Naive thymus-derived CD8-positive, alpha-beta T cell (primary cell): ENCODE data around the gene TMEM87B. TPM values are rescaled to one million over a fixed set of nuclear protein-coding genes. Genes with fewer than 3 reads are reported as not detected.
A peak's percentile ranks its signal among the peaks of the same experiment; 100 is the strongest.
"Not testable (repeated sequence)": the region's sequence is repeated elsewhere in the genome, so short reads cannot be mapped to it uniquely, and the experiment has no call there.

Source experiments
- ATAC-seq, 2 donors: fragments of 150-1000 bp; cut with Tn5 transposase in 1 of 2; sonication (Bioruptor Pico), chemical (Tn5 transposase) in 1 of 2; 1 replicate in 1 of 2; 2 replicates in 1 of 2; pipeline ENCODE4 v1.10.0; 2021; ENCODE audit warnings: mild to moderate bottlenecking in 2 of 2, moderate library complexity in 2 of 2
- POLR2A ChIA-PET: fragments of 350-600 bp; sonication (Branson Sonifier 250); formaldehyde crosslinking; loops from one replicate; lab custom pipeline; 2021; ENCODE audit warnings: antibody characterized with exemption; lab: Charles Lee
- DNase-seq, 10 donors: peaks; one replicate each; pipeline versions ENCODE4 v3.0.0 to v3.0.0-alpha.2; 2020 to 2022
- H3K27ac Mint-ChIP-seq, 10 donors: one replicate each; pipeline ENCODE4 v1.8.0; 2020 to 2022; ENCODE audit warnings: mild to moderate bottlenecking in 10 of 10, mixed read lengths in 10 of 10, moderate library complexity in 4 of 10, inconsistent platforms in 1 of 10
- H3K27me3 Mint-ChIP-seq, 5 donors: one replicate each; pipeline ENCODE4 v1.8.0; 2021 to 2022; ENCODE audit warnings: mixed read lengths in 5 of 5
- H3K36me3 Mint-ChIP-seq, 3 donors: one replicate each; pipeline ENCODE4 v1.8.0; 2020 to 2022; ENCODE audit warnings: mixed read lengths in 3 of 3, mild to moderate bottlenecking in 2 of 3, inconsistent platforms in 1 of 3
- H3K4me1 Mint-ChIP-seq, 4 donors: one replicate each; pipeline ENCODE4 v1.8.0; 2021 to 2022; ENCODE audit warnings: mixed read lengths in 4 of 4
- H3K4me3 Mint-ChIP-seq, 10 donors: one replicate each; pipeline ENCODE4 v1.8.0; 2020 to 2022; ENCODE audit warnings: mild to moderate bottlenecking in 10 of 10, mixed read lengths in 10 of 10, moderate library complexity in 6 of 10, inconsistent platforms in 1 of 10
- H3K9me3 Mint-ChIP-seq, 9 donors: one replicate each; pipeline ENCODE4 v1.8.0; 2020 to 2022; ENCODE audit warnings: mixed read lengths in 9 of 9, mild to moderate bottlenecking in 3 of 9, inconsistent platforms in 1 of 9, moderate library complexity in 1 of 9
- polyA plus RNA-seq, 3 donors: library from polyadenylated mRNA; unstranded; fragments of 300-500 nt; fragmentation: Illumina TruSeq; gene quantifications; one replicate each; pipeline ENCODE4 v1.2.3, GENCODE V29; 2021
- total RNA-seq, 8 experiments: library from RNA in 2 of 8; stranded (reverse) in 2 of 8; gene quantifications; one replicate each; pipeline ENCODE4 v1.2.3 and lab custom pipeline; 2021 to 2026

The TMEM87B gene
- total and polyA plus RNA-seq, 5 experiments from 2014 or later, result 7.0 to 23.8 (median 11.8) TPM

- H3K4me1 Mint-ChIP-seq, H3K27ac Mint-ChIP-seq, H3K27me3 Mint-ChIP-seq, H3K4me3 Mint-ChIP-seq, POLR2A ChIA-PET, H3K36me3 Mint-ChIP-seq, DNase-seq, ATAC-seq: not testable (repeated sequence)
- H3K9me3 Mint-ChIP-seq, result peaks cover 0 to 39% (median 4%) of the 10 kb centered on the region in 9 donors
Measured at GRCh38 chr2:112040066-112040465, 15.0 kb upstream of the TMEM87B start.

DNA sequence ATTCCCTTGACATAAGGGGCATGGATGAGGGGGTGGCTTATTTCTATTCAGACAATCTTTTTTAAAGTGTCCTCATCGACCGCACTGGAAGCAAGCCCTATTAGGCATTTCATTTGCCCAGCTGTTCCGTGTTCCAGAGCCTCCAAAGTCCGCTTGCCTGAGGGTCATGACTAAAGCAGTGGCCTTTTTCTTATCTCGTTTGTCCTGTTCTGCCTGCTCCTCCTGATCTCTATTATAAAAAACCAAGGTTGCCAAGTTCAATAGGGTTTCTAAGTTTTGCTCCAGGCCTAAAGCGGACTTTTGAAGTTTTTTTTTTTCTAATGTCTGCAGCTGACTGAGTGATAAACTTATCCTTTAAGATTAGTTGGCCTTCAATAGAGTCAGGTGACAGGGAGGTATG is 13.6 kb upstream of the TMEM87B start:
- Mint-ChIP-seq H3K9me3 (peaks cover 0 to 33% (median 4%) of the 10 kb centered on the region in 9 donors), H3K36me3 (peaks cover 0 to 13% (median 3%) of the 10 kb centered on the region in 3 donors)
- H3K27me3 Mint-ChIP-seq, H3K27ac Mint-ChIP-seq, H3K4me3 Mint-ChIP-seq, POLR2A ChIA-PET, H3K4me1 Mint-ChIP-seq, DNase-seq, ATAC-seq: not testable (repeated sequence)

DNA sequence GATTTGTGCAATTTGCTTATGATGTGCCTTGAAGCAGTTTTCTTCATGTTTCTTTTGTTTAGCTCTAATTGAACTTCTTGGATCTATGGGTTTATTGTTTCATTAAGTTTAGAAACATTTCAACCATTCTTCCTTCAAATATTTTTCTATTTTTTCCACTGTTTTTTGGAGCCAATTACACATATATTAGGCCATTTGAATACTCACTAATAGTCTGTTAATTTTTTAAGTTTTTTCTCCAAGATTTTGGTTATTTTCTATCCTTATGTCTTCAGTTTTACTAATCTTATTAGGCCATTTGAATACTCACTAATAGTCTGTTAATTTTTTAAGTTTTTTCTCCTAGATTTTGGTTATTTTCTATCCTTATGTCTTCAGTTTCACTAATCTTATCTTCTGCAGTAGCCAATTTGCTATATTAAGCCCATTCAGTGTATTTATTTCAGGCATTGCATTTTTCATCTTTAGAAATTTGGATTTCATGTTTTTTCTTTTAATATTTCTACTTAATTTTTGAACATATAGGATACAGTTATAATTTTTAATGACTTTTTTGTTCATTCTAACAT is 9.5 kb upstream of the TMEM87B start:
- Mint-ChIP-seq H3K36me3 (peaks cover 0 to 11% (median 0%) of the 10 kb centered on the region in 3 donors), H3K9me3 (peaks cover 0 to 7% (median 0%) of the 10 kb centered on the region in 9 donors), H3K27ac (no peak overlapping the region), H3K4me1 (no peaks in the 10 kb centered on the region), H3K27me3 (peaks cover 0 to 5% (median 0%) of the 10 kb centered on the region in 5 donors), H3K4me3 (no peak overlapping the region)
- no peak for DNase-seq
- POLR2A ChIA-PET, result no interaction called here
- no peak for ATAC-seq

DNA sequence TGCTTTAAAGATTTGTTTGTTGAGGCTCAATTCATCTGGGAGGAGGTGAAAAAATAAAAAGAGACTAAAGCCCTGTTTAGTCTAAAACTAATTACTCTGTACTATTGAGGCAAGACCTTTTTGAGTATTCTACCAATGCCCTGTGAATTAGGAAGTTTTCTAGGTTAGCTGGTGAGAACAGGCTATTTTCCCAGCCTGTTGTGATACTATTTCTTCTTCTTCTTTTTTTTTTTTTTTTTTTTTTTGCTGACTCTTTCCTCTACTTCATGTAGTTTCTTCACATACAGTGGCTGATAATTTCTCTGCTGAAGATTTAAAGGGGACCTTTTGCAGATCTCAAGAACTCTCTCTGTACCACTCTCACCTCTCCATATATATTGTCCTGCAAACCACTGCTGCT is 8.8 kb upstream of the TMEM87B start:
- DNase-seq (no peak), ATAC-seq (no peak)
- peaks cover 0 to 7% (median 0%) of the 10 kb centered on the region in 9 donors for H3K9me3 Mint-ChIP-seq
- no peaks in the 10 kb centered on the region for H3K4me1 Mint-ChIP-seq
- H3K27me3 Mint-ChIP-seq, result peaks cover 0 to 5% (median 0%) of the 10 kb centered on the region in 5 donors
- no peak overlapping the region for H3K27ac Mint-ChIP-seq
- POLR2A ChIA-PET, result no interaction called here
- peaks cover 0 to 11% (median 0%) of the 10 kb centered on the region in 3 donors for H3K36me3 Mint-ChIP-seq
- no peak overlapping the region for H3K4me3 Mint-ChIP-seq

DNA sequence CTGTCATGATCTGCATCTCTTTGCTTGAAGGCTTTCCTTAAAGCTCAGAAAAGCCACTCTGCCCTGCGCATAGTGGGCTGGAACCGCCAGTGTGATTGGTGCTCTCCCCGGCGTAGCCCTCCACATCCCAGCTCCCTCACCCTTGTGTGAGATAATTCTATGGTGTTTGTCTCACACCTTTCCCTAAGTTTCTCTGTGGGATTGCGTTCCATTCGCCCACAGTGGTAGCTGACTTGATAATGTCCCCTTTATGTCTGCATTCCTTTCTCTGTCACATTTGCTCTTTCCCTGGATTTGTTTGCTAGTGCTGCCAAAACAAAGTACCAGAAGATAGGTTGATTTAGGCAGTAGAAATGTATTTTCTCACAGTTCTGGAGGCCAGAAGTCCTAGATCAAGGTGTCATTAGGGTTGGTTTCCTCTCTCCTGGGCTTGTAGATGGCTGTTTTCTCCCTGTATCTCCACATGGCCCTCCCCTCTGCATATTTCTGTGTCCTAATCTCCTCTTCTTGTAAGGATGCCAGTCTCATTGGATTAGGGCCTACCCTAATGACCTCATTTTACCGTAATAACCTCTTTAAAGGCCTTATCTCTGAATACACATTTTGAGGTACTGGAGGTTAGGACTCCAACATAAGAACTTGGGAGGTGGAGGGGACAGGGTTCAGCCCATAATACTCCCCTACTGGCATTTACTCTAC is 7.4 kb upstream of the TMEM87B start:
- DNase-seq, result no peak
- no peak for ATAC-seq
- Mint-ChIP-seq H3K4me1 (no peaks in the 10 kb centered on the region), H3K4me3 (no peak overlapping the region), H3K9me3 (peaks cover 0 to 7% (median 0%) of the 10 kb centered on the region in 9 donors), H3K27ac (no peak overlapping the region), H3K27me3 (peaks cover 0 to 5% (median 0%) of the 10 kb centered on the region in 5 donors), H3K36me3 (peaks cover 0 to 11% (median 0%) of the 10 kb centered on the region in 3 donors)
- POLR2A ChIA-PET, result interaction anchor here (0.6 to 1.0 kb wide), 2 partner anchors 8 to 160 kb away, joined by 4 to 6 read pairs; no protein-coding TSS in a partner anchor

DNA sequence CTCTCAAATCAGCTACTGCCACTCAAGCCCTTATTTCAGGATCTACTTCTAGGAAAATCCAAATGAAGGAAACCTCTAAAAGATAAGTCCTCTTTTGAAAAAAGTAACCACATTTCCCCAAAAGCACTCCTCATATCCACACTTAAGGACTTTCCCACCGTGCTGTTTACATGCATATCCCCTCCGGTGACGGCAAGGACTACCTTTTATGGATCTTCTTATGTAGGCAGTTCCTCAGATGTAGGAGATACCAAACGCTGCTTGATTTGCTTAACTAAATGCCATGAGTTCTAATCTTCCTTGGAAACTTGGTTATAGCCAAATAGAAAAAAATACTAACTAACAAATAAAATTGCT is 6.9 kb upstream of the TMEM87B start:
- POLR2A ChIA-PET, result interaction anchor here (1.0 kb wide), 1 partner anchor 161 kb away, joined by 4 read pairs; no protein-coding TSS in a partner anchor
- ATAC-seq, result no peak
- Mint-ChIP-seq H3K27me3 (peaks cover 0 to 5% (median 0%) of the 10 kb centered on the region in 5 donors), H3K9me3 (peaks cover 0 to 7% (median 0%) of the 10 kb centered on the region in 9 donors), H3K36me3 (peaks cover 0 to 11% (median 0%) of the 10 kb centered on the region in 3 donors), H3K4me3 (no peak overlapping the region), H3K4me1 (peaks cover 0 to under 1% (median under 1%) of the 10 kb centered on the region in 4 donors), H3K27ac (no peak overlapping the region)
- DNase-seq, result no peak

- POLR2A ChIA-PET, result no interaction called here
- peak; percentile 61 to 73 for ATAC-seq
- no peak overlapping the region for H3K4me3 Mint-ChIP-seq
- DNase-seq, result peak in 7 of 10 donors; percentile 5 to 67 (median 58)
- peaks cover 3 to 8% (median 7%) of the 10 kb centered on the region in 4 donors for H3K4me1 Mint-ChIP-seq
- peaks cover 0 to 5% (median 0%) of the 10 kb centered on the region in 5 donors for H3K27me3 Mint-ChIP-seq
- peaks cover 0 to 7% (median 0%) of the 10 kb centered on the region in 9 donors for H3K9me3 Mint-ChIP-seq
- H3K27ac Mint-ChIP-seq, result no peak overlapping the region
- H3K36me3 Mint-ChIP-seq, result peaks cover 0 to 11% (median 0%) of the 10 kb centered on the region in 3 donors
Measured at GRCh38 chr2:112048887-112049286, 6.2 kb upstream of the TMEM87B start.

- Mint-ChIP-seq H3K27ac (no peak overlapping the region), H3K9me3 (peaks cover 0 to 4% (median 0%) of the 10 kb centered on the region in 9 donors), H3K36me3 (peaks cover 0 to 11% (median 0%) of the 10 kb centered on the region in 3 donors), H3K4me3 (no peak overlapping the region), H3K4me1 (peaks cover 5 to 13% (median 10%) of the 10 kb centered on the region in 4 donors), H3K27me3 (peaks cover 0 to 5% (median 0%) of the 10 kb centered on the region in 5 donors)
- ATAC-seq (no peak), DNase-seq (no peak)
- POLR2A ChIA-PET, result no interaction called here
Measured at GRCh38 chr2:112050316-112050715, 4.8 kb upstream of the TMEM87B start.

GRCh38 chr2:112053917-112054846 is 887 bp upstream of the TMEM87B start:
- no peaks in the 10 kb centered on the region for H3K27me3 Mint-ChIP-seq
- ATAC-seq (peak; percentile 65 to 69), DNase-seq (peak; percentile 95 to 99 (median 98))
- peak overlapping the region; percentile 83 to 99 (median 98) for H3K27ac Mint-ChIP-seq
- POLR2A ChIA-PET, result interaction anchor here (1.1 to 4.7 kb wide), 7 partner anchors 9 to 221 kb away, joined by 3 to 27 read pairs (median 8); partner anchors contain the start of genes ANAPC1 and ZC3H8
- peak overlapping the region; percentile 79 to 99 (median 96) for H3K4me3 Mint-ChIP-seq
- no peaks in the 10 kb centered on the region for H3K9me3 Mint-ChIP-seq
- peaks cover 25 to 44% (median 40%) of the 10 kb centered on the region in 4 donors for H3K4me1 Mint-ChIP-seq
- peaks cover 0 to 9% (median 0%) of the 10 kb centered on the region in 3 donors for H3K36me3 Mint-ChIP-seq

- H3K4me3 Mint-ChIP-seq, result peak overlapping the region; percentile 79 to 96 (median 94)
- H3K27ac Mint-ChIP-seq, result peak overlapping the region; percentile 75 to 99 (median 92)
- H3K36me3 Mint-ChIP-seq, result peaks cover 0 to 24% (median 0%) of the 10 kb centered on the region in 3 donors
- H3K4me1 Mint-ChIP-seq, result peaks cover 27 to 46% (median 44%) of the 10 kb centered on the region in 4 donors
- no peaks in the 10 kb centered on the region for H3K9me3 Mint-ChIP-seq
- no peaks in the 10 kb centered on the region for H3K27me3 Mint-ChIP-seq
- POLR2A ChIA-PET, result interaction anchor here (1.2 to 2.6 kb wide), 5 partner anchors 8 to 935 kb away, joined by 3 to 9 read pairs (median 8); partner anchors contain the start of genes BCL2L11 and ZC3H8
- peak in 8 of 10 donors; percentile 15 to 63 (median 22) for DNase-seq
- ATAC-seq, result no peak
Measured at GRCh38 chr2:112055730-112056625, 909 bp downstream of the TMEM87B start.

DNA sequence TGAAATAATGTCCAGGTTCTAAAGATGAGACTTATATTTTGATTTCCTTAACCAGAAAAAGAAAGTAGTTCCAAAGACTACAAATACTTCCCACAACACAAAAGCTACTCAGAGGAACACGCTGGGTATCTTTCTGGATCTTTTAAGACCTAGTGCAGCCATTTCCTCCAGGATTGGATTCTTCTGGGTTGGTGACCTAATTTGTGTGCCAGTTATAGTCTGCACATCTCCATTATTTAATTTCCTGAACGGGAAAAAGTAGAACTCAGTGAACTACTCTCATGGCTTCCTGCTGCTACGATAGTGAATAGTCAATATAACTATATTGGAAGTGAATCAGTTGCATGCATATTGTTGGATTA is 1.5 kb downstream of the TMEM87B start:
- H3K4me1 Mint-ChIP-seq, result peaks cover 28 to 53% (median 45%) of the 10 kb centered on the region in 4 donors
- no peaks in the 10 kb centered on the region for H3K27me3 Mint-ChIP-seq
- peaks cover 0 to 30% (median 2%) of the 10 kb centered on the region in 3 donors for H3K36me3 Mint-ChIP-seq
- ATAC-seq, result no peak
- no peaks in the 10 kb centered on the region for H3K9me3 Mint-ChIP-seq
- H3K27ac Mint-ChIP-seq, result peak overlapping the region; percentile 29 to 99 (median 92)
- peak overlapping the region; percentile 79 to 96 (median 94) for H3K4me3 Mint-ChIP-seq
- DNase-seq, result no peak
- POLR2A ChIA-PET, result interaction anchor here (0.5 kb wide), 1 partner anchor 172 kb away, joined by 6 read pairs; no protein-coding TSS in a partner anchor
